ENCODE results near the gene RAB6A. TPM values are rescaled to one million over a fixed set of nuclear protein-coding genes. Genes with fewer than 3 reads are reported as not detected.
"Not testable (repeated sequence)": the region's sequence is repeated elsewhere in the genome, so short reads cannot be mapped to it uniquely, and the experiment has no call there.

Gene RAB6A
- total RNA-seq, 1 experiment from 2014 or later, result 76.3 TPM

DNA sequence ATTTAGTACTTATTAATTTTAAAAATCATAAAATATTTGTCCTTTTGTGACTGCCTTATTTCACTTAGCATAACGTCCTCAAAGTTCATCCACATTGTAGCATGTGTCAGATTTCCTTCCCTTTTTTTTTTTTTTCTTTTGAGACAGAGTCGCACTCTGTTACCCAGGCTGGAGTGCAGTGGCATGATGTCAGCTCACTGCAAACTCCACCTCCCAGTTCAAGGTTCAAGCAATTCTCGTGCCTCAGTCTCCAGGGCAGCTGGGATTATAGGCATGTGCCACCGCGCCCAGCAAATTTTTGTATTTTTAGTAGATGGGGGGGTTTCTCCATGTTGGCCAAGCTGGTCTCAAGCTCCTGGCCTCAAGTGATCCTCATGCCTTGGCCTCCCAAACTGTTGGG, 10.6 kb downstream of the RAB6A start:
- no peak overlapping the region for H3K9ac ChIP-seq (ENCODE audit: low read length)
- no peak overlapping the region for H3K27ac ChIP-seq (ENCODE audit: low read length)
- no peak for DNase-seq
- no peaks in the 10 kb centered on the region for H3K36me3 ChIP-seq (ENCODE audit: insufficient read depth, low read length)
- H4K20me1 ChIP-seq (ENCODE audit: insufficient read depth, low read depth, low read length), result peaks cover 3% of the 10 kb centered on the region; the same call in 1 of the 2 replicates
- H3K79me2 ChIP-seq (ENCODE audit: low read length), result peaks cover 98% of the 10 kb centered on the region
- no peaks in the 10 kb centered on the region for H3K9me2 ChIP-seq (replicated peaks; ENCODE audit: insufficient read depth, low read length)
- H2AFZ ChIP-seq (ENCODE audit: low read length), result no peak overlapping the region
- no peak overlapping the region for H3K4me3 ChIP-seq (ENCODE audit: low read length)
- H3K9me3 ChIP-seq (ENCODE audit: low read length), result no peaks in the 10 kb centered on the region
- H3K27me3 ChIP-seq (ENCODE audit: low read length), result no peaks in the 10 kb centered on the region
- H3K4me2 ChIP-seq (ENCODE audit: low read depth, low read length, poor library complexity, severe bottlenecking), result peak overlapping the region; percentile 26
- H3K4me1 ChIP-seq (ENCODE audit: low read length), result peaks cover 15% of the 10 kb centered on the region

- Histone ChIP-seq H3K4me1 (ENCODE audit: low read length) (peaks cover 11% of the 10 kb centered on the region), H3K4me3 (ENCODE audit: low read length) (no peak overlapping the region), H3K36me3 (ENCODE audit: insufficient read depth, low read length) (no peaks in the 10 kb centered on the region), H3K4me2 (ENCODE audit: low read depth, low read length, poor library complexity, severe bottlenecking) (no peak overlapping the region), H4K20me1 (ENCODE audit: insufficient read depth, low read depth, low read length) (peaks cover 3% of the 10 kb centered on the region; the same call in 1 of the 2 replicates), H3K79me2 (ENCODE audit: low read length) (peaks cover 98% of the 10 kb centered on the region), H3K9ac (ENCODE audit: low read length) (no peak overlapping the region), H3K27me3 (ENCODE audit: low read length) (no peaks in the 10 kb centered on the region), H3K27ac (ENCODE audit: low read length) (no peak overlapping the region), H3K9me3 (ENCODE audit: low read length) (no peaks in the 10 kb centered on the region), H3K9me2 (replicated peaks; ENCODE audit: insufficient read depth, low read length) (no peaks in the 10 kb centered on the region), H2AFZ (ENCODE audit: low read length) (no peak overlapping the region)
- DNase-seq, result no peak
These were observed 11.8 kb downstream of the RAB6A start for GRCh38 chr11:73749118-73749517.

DNA sequence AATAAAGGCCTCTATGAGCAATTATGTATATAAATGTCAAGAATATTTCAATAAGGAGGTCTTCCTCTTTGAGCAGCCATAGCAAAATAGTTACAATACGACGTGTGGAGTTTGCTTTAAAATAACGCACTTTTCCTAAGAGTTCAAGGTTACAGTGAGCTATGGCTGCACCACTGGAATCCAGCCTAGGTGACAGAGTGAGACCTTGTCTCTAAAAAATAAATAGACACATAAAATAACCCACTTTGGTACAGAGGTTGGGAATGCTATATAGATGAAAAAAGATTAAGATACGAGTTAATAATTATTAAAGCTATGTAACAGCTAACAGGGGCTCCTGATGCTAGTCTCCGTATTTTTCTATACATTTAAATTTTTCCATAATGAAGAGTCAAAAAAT, 12.6 kb downstream of the RAB6A start:
- H4K20me1 ChIP-seq (ENCODE audit: insufficient read depth, low read depth, low read length), result peaks cover 3% of the 10 kb centered on the region; the same call in 1 of the 2 replicates
- H3K27me3 ChIP-seq (ENCODE audit: low read length), result no peaks in the 10 kb centered on the region
- H2AFZ ChIP-seq (ENCODE audit: low read length), result no peak overlapping the region
- H3K9me3 ChIP-seq (ENCODE audit: low read length), result no peaks in the 10 kb centered on the region
- no peaks in the 10 kb centered on the region for H3K9me2 ChIP-seq (replicated peaks; ENCODE audit: insufficient read depth, low read length)
- peaks cover 11% of the 10 kb centered on the region for H3K4me1 ChIP-seq (ENCODE audit: low read length)
- peaks cover 98% of the 10 kb centered on the region for H3K79me2 ChIP-seq (ENCODE audit: low read length)
- H3K9ac ChIP-seq (ENCODE audit: low read length), result no peak overlapping the region
- H3K4me3 ChIP-seq (ENCODE audit: low read length), result no peak overlapping the region
- H3K36me3 ChIP-seq (ENCODE audit: insufficient read depth, low read length), result no peaks in the 10 kb centered on the region
- H3K4me2 ChIP-seq (ENCODE audit: low read depth, low read length, poor library complexity, severe bottlenecking), result no peak overlapping the region
- no peak for DNase-seq
- no peak overlapping the region for H3K27ac ChIP-seq (ENCODE audit: low read length)

GRCh38 chr11:73747762-73748161, 13.1 kb downstream of the RAB6A start:
- Histone ChIP-seq H3K9me3 (ENCODE audit: low read length) (no peaks in the 10 kb centered on the region), H3K27ac (ENCODE audit: low read length) (no peak overlapping the region), H3K4me1 (ENCODE audit: low read length) (peaks cover 11% of the 10 kb centered on the region), H3K9ac (ENCODE audit: low read length) (no peak overlapping the region), H3K36me3 (ENCODE audit: insufficient read depth, low read length) (no peaks in the 10 kb centered on the region), H3K27me3 (ENCODE audit: low read length) (no peaks in the 10 kb centered on the region), H3K4me3 (ENCODE audit: low read length) (no peak overlapping the region), H3K79me2 (ENCODE audit: low read length) (peaks cover 99% of the 10 kb centered on the region), H4K20me1 (ENCODE audit: insufficient read depth, low read depth, low read length) (peaks cover 3% of the 10 kb centered on the region; the same call in 1 of the 2 replicates), H3K9me2 (replicated peaks; ENCODE audit: insufficient read depth, low read length) (no peaks in the 10 kb centered on the region), H3K4me2 (ENCODE audit: low read depth, low read length, poor library complexity, severe bottlenecking) (no peak overlapping the region), H2AFZ (ENCODE audit: low read length) (no peak overlapping the region)
- DNase-seq, result no peak

DNA sequence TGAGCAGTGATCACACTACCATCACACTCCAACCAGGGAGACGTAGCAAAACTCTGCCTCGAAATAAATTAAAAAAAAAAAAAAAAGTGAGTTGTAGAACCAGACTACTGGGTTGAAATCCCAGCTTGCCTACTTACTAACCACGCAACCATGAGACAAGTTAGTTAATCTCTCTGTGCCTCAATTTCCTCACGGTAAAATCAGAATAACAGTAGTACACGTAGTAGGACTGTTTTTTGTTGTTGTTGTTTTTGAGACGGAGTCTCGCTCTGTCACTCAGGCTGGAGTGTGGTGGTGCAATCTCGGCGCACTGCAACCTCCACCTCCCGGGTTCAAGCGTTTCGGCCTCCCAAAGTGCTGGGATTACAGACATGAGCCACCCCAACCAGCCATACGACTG, 14.2 kb downstream of the RAB6A start:
- H3K27ac ChIP-seq (ENCODE audit: low read length), result no peak overlapping the region
- H3K9me2 ChIP-seq (replicated peaks; ENCODE audit: insufficient read depth, low read length), result no peaks in the 10 kb centered on the region
- H3K9me3 ChIP-seq (ENCODE audit: low read length), result no peaks in the 10 kb centered on the region
- peaks cover 3% of the 10 kb centered on the region; the same call in 1 of the 2 replicates for H4K20me1 ChIP-seq (ENCODE audit: insufficient read depth, low read depth, low read length)
- no peak overlapping the region for H3K4me3 ChIP-seq (ENCODE audit: low read length)
- H3K4me2 ChIP-seq (ENCODE audit: low read depth, low read length, poor library complexity, severe bottlenecking), result no peak overlapping the region
- H3K79me2 ChIP-seq (ENCODE audit: low read length), result peaks cover 98% of the 10 kb centered on the region
- no peaks in the 10 kb centered on the region for H3K27me3 ChIP-seq (ENCODE audit: low read length)
- no peak overlapping the region for H3K9ac ChIP-seq (ENCODE audit: low read length)
- H3K4me1 ChIP-seq (ENCODE audit: low read length), result peaks cover 11% of the 10 kb centered on the region
- no peak for DNase-seq
- no peak overlapping the region for H2AFZ ChIP-seq (ENCODE audit: low read length)
- no peaks in the 10 kb centered on the region; the same call in 1 of the 2 replicates for H3K36me3 ChIP-seq (ENCODE audit: insufficient read depth, low read length)

DNA sequence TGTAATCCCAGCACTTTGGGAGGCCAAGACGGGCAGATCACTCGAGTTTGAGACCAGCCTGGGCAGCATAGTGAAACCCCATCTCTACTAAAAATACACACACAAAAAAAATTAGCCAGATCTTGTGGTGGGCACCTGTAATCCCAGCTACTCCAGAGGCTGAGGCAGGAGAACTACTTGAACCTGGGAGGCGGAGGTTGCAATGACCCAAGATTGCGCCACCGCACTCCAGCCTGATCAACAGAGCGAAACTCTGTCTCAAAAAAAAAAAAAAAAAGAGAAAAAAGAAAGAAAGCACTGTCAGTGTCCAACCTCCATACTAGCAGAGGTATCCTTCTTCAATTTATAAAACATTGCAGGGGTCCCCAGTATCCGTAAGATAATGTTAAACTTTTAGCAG, 17.8 kb downstream of the RAB6A start:
- H3K4me2 ChIP-seq (ENCODE audit: low read depth, low read length, poor library complexity, severe bottlenecking), result no peak overlapping the region
- peaks cover 96% of the 10 kb centered on the region for H3K79me2 ChIP-seq (ENCODE audit: low read length)

GRCh38 chr11:73735959-73736358, 24.9 kb downstream of the RAB6A start:
- not testable (repeated sequence) for DNase-seq; H3K27me3 ChIP-seq (ENCODE audit: low read length); H2AFZ ChIP-seq (ENCODE audit: low read length); H3K4me2 ChIP-seq (ENCODE audit: low read depth, low read length, poor library complexity, severe bottlenecking); H3K36me3 ChIP-seq (ENCODE audit: insufficient read depth, low read length); H4K20me1 ChIP-seq (ENCODE audit: insufficient read depth, low read depth, low read length); H3K27ac ChIP-seq (ENCODE audit: low read length); H3K9ac ChIP-seq (ENCODE audit: low read length); H3K9me2 ChIP-seq (replicated peaks; ENCODE audit: insufficient read depth, low read length); H3K9me3 ChIP-seq (ENCODE audit: low read length); H3K4me3 ChIP-seq (ENCODE audit: low read length)
- Histone ChIP-seq H3K79me2 (ENCODE audit: low read length) (peaks cover 92% of the 10 kb centered on the region), H3K4me1 (ENCODE audit: low read length) (peaks cover 23% of the 10 kb centered on the region)

More for the DNA sequence above, 17.8 kb downstream of the RAB6A start:
- H3K27ac ChIP-seq (ENCODE audit: low read length), result no peak overlapping the region
- no peak overlapping the region for H3K4me3 ChIP-seq (ENCODE audit: low read length)
- H3K9me2 ChIP-seq (replicated peaks; ENCODE audit: insufficient read depth, low read length), result no peaks in the 10 kb centered on the region
- H3K36me3 ChIP-seq (ENCODE audit: insufficient read depth, low read length), result no peaks in the 10 kb centered on the region; the same call in 1 of the 2 replicates
- no peaks in the 10 kb centered on the region for H4K20me1 ChIP-seq (ENCODE audit: insufficient read depth, low read depth, low read length)
- no peaks in the 10 kb centered on the region for H3K27me3 ChIP-seq (ENCODE audit: low read length)
- no peak overlapping the region for H3K9ac ChIP-seq (ENCODE audit: low read length)
- no peaks in the 10 kb centered on the region for H3K9me3 ChIP-seq (ENCODE audit: low read length)
- DNase-seq, result no peak
- peaks cover 5% of the 10 kb centered on the region for H3K4me1 ChIP-seq (ENCODE audit: low read length)
- H2AFZ ChIP-seq (ENCODE audit: low read length), result no peak overlapping the region

GRCh38 chr11:73734993-73735392, 25.9 kb downstream of the RAB6A start:
- peaks cover 4% of the 10 kb centered on the region; the same call in 1 of the 2 replicates for H3K36me3 ChIP-seq (ENCODE audit: insufficient read depth, low read length)
- no peak for DNase-seq
- H3K4me1 ChIP-seq (ENCODE audit: low read length), result peaks cover 18% of the 10 kb centered on the region
- H3K4me3 ChIP-seq (ENCODE audit: low read length), result no peak overlapping the region
- H3K4me2 ChIP-seq (ENCODE audit: low read depth, low read length, poor library complexity, severe bottlenecking), result peak overlapping the region; percentile 8
- H3K27me3 ChIP-seq (ENCODE audit: low read length), result no peaks in the 10 kb centered on the region
- H3K79me2 ChIP-seq (ENCODE audit: low read length), result peaks cover 91% of the 10 kb centered on the region
- H3K9me3 ChIP-seq (ENCODE audit: low read length), result no peaks in the 10 kb centered on the region
- no peak overlapping the region for H3K9ac ChIP-seq (ENCODE audit: low read length)
- peak overlapping the region; percentile 20; the same call in 1 of the 2 replicates for H3K27ac ChIP-seq (ENCODE audit: low read length)
- H4K20me1 ChIP-seq (ENCODE audit: insufficient read depth, low read depth, low read length), result no peaks in the 10 kb centered on the region
- H2AFZ ChIP-seq (ENCODE audit: low read length), result no peak overlapping the region
- H3K9me2 ChIP-seq (replicated peaks; ENCODE audit: insufficient read depth, low read length), result no peaks in the 10 kb centered on the region

DNA sequence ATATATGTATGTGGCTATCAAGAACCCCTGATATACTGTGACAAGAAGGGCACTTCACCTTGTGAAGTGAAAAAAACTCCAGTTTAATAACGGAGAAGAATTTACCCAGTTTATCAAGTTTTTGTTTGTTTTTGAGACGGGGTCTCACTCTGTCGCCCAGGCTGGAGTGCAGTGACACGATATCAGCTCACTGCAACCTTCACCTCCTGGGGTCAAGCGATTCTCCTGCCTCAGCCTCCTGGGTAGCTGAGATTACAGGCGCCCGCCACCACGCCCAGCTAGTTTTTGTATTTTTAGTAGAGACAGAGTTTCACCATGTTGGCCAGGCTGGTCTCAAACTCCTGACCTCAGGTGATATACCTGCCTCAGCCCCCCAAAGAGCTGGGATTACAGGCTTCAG, 26.9 kb downstream of the RAB6A start:
- H3K36me3 ChIP-seq (ENCODE audit: insufficient read depth, low read length); H3K9me3 ChIP-seq (ENCODE audit: low read length); H3K27me3 ChIP-seq (ENCODE audit: low read length); H4K20me1 ChIP-seq (ENCODE audit: insufficient read depth, low read depth, low read length); H3K9me2 ChIP-seq (replicated peaks; ENCODE audit: insufficient read depth, low read length); DNase-seq; H3K4me3 ChIP-seq (ENCODE audit: low read length); H3K4me2 ChIP-seq (ENCODE audit: low read depth, low read length, poor library complexity, severe bottlenecking); H2AFZ ChIP-seq (ENCODE audit: low read length); H3K27ac ChIP-seq (ENCODE audit: low read length); H3K9ac ChIP-seq (ENCODE audit: low read length): not testable (repeated sequence)
- H3K4me1 ChIP-seq (ENCODE audit: low read length), result peaks cover 17% of the 10 kb centered on the region
- H3K79me2 ChIP-seq (ENCODE audit: low read length), result peaks cover 92% of the 10 kb centered on the region
